ENCODE results near the gene FBXO31. TPM values are rescaled to one million over a fixed set of nuclear protein-coding genes. Genes with fewer than 3 reads are reported as not detected.
"Not testable (repeated sequence)": the region's sequence is repeated elsewhere in the genome, so short reads cannot be mapped to it uniquely, and the experiment has no call there.

Gene FBXO31
- polyA plus RNA-seq, 4 donors = 21.1 to 26.9 (median 24.4) TPM

- no peak for DNase-seq (ENCODE audit: low read depth in 4 of 4, low spot score in 3 of 4)
Observed at GRCh38 chr16:87365021-87365713, 18.4 kb downstream of the FBXO31 start.

GRCh38 chr16:87363771-87364455, 19.7 kb downstream of the FBXO31 start:
- no peak for DNase-seq (ENCODE audit: low read depth in 4 of 4, low spot score in 3 of 4)

- not testable (repeated sequence) for DNase-seq (ENCODE audit: low read depth in 4 of 4, low spot score in 3 of 4)
Observed at GRCh38 chr16:87362828-87363559, 20.6 kb downstream of the FBXO31 start.

GRCh38 chr16:87361916-87362619, 21.5 kb downstream of the FBXO31 start:
- DNase-seq (ENCODE audit: low read depth in 4 of 4, low spot score in 3 of 4) = no peak

GRCh38 chr16:87360862-87361610, 22.5 kb downstream of the FBXO31 start:
- no peak for DNase-seq (ENCODE audit: low read depth in 4 of 4, low spot score in 3 of 4)

- no peak for DNase-seq (ENCODE audit: low read depth in 4 of 4, low spot score in 3 of 4)
Observed at GRCh38 chr16:87359121-87359520, 24.5 kb downstream of the FBXO31 start.

GRCh38 chr16:87358696-87359095, 24.9 kb downstream of the FBXO31 start:
- no peak for DNase-seq (ENCODE audit: low read depth in 4 of 4, low spot score in 3 of 4)

GRCh38 chr16:87358250-87358649, 25.3 kb downstream of the FBXO31 start:
- DNase-seq (ENCODE audit: low read depth in 4 of 4, low spot score in 3 of 4) = no peak

GRCh38 chr16:87356491-87356853, 27.1 kb downstream of the FBXO31 start:
- DNase-seq (ENCODE audit: low read depth in 4 of 4, low spot score in 3 of 4) = no peak

GRCh38 chr16:87353613-87354012, 30.0 kb downstream of the FBXO31 start:
- DNase-seq (ENCODE audit: low read depth in 4 of 4, low spot score in 3 of 4) = no peak

- DNase-seq (ENCODE audit: low read depth in 4 of 4, low spot score in 3 of 4) = no peak
Observed at GRCh38 chr16:87352818-87353217, 30.8 kb downstream of the FBXO31 start.

- no peak for DNase-seq (ENCODE audit: low read depth in 4 of 4, low spot score in 3 of 4)
Observed at GRCh38 chr16:87351320-87351698, 32.3 kb downstream of the FBXO31 start.

- DNase-seq (ENCODE audit: low read depth in 4 of 4, low spot score in 3 of 4) = no peak
Observed at GRCh38 chr16:87350681-87351319, 32.8 kb downstream of the FBXO31 start.

GRCh38 chr16:87350031-87350430, 33.5 kb downstream of the FBXO31 start:
- no peak for DNase-seq (ENCODE audit: low read depth in 4 of 4, low spot score in 3 of 4)

- no peak for DNase-seq (ENCODE audit: low read depth in 4 of 4, low spot score in 3 of 4)
Observed at GRCh38 chr16:87348616-87349157, 34.9 kb downstream of the FBXO31 start.

GRCh38 chr16:87347932-87348615, 35.5 kb downstream of the FBXO31 start:
- DNase-seq (ENCODE audit: low read depth in 4 of 4, low spot score in 3 of 4) = no peak

GRCh38 chr16:87346517-87347060, 37.0 kb downstream of the FBXO31 start:
- DNase-seq (ENCODE audit: low read depth in 4 of 4, low spot score in 3 of 4) = no peak

GRCh38 chr16:87345726-87346424, 37.7 kb downstream of the FBXO31 start:
- no peak for DNase-seq (ENCODE audit: low read depth in 4 of 4, low spot score in 3 of 4)

Data from right renal pelvis (tissue), 4 donors.